Mesodermal cell (in vitro differentiated cells): ENCODE measurements around the gene AJAP1.

Experiments
- H3K27ac ChIP-seq: 2 replicates; pipeline ENCODE4 v1.7.0; 2013; ENCODE audit warnings: mild to moderate bottlenecking, low read depth, low read length, moderate library complexity; ENCODE audit not compliant: severe bottlenecking
- H3K36me3 ChIP-seq: 2 replicates; pipeline ENCODE4 v1.7.1; 2013; ENCODE audit warnings: mild to moderate bottlenecking, low read length, moderate library complexity; ENCODE audit not compliant: control insufficient read depth, insufficient read depth
- H3K4me1 ChIP-seq: one replicate; pipeline ENCODE4 v1.7.1; 2013; ENCODE audit warnings: mild to moderate bottlenecking, low read length; ENCODE audit not compliant: insufficient read depth, control insufficient read depth, poor library complexity, severe bottlenecking
- H3K4me3 ChIP-seq: 2 replicates; pipeline ENCODE4 v1.7.0; 2013; ENCODE audit warnings: low read length, control low read depth, mild to moderate bottlenecking; ENCODE audit not compliant: insufficient read depth, poor library complexity, severe bottlenecking; ENCODE audit errors: extremely low read depth
- H3K9me3 ChIP-seq: 2 replicates; pipeline ENCODE4 v1.7.1; 2013; ENCODE audit warnings: mild to moderate bottlenecking, low read length, moderate library complexity; ENCODE audit not compliant: control insufficient read depth
- WGBS, 2 experiments: methylation state at CpG; one replicate each; pipeline ENCODE4 v1.1.5; 2013; ENCODE audit warnings: missing lambda C conversion rate in 2 of 2; ENCODE audit not compliant: insufficient coverage in 2 of 2; 5-methylcytosine and 5-hydroxymethylcytosine counted together

The AJAP1 gene

DNA sequence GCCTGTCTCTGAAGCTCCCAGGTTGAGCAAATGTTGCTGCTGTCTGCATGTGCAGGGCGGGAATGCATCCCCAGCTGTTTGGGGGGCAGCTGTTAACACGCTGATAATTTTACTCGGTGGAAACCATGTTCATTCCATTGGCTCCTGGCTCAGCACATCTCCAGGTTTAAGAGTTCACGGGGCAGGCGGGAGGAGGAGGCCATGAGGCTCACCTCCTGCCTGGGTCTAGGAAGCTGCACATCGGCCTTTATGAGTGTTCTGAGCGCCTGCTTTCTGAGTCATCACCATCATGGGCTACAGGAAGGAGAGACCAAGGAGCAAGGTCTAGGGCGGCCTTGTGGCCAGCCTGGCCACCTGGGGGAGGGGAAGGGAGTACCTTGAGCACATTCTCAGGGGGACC is 29.7 kb downstream of the AJAP1 start:
- Histone ChIP-seq H3K9me3 (peaks cover 5% of the 10 kb centered on the region), H3K36me3 (no peaks in the 10 kb centered on the region), H3K4me1 (no peaks in the 10 kb centered on the region), H3K27ac (no peak overlapping the region), H3K4me3 (no peak overlapping the region)
- 73 to 74% methylated on average over 7 to 8 of the region's 8 CpGs for WGBS, 2 experiments

DNA sequence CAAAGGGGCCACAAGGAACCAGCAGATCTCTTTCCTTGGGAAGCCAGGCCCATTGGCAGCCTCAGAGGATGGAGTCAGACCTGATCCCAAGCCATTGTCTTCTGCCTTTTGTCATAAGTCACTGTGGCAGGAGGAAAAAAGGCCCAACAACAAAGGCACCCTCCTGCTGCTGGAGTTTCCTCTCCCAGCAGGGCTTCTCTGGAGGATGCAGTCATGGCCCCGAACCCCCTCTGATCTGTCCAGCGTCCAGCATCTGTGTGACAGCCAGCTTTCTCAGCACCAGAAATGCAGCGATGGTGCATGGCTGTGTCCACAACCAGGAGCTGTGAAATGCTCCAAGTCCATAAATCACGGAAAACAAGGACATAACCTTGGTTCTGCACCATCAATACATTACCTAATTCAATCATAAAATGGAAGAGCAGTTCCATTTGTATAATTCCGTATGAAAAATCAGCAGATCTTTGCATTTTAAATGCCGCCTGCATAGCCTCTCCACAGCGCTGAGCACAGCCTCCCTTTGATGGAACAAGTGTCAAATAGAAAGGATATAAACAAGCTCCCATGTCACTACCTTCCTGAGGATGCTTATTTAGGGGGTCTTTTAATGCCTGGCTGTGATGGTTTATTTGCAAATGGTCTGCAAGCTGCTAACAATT is 30.6 kb downstream of the AJAP1 start:
- H3K4me1 ChIP-seq = no peaks in the 10 kb centered on the region
- H3K9me3 ChIP-seq = peaks cover 5% of the 10 kb centered on the region
- H3K36me3 ChIP-seq = no peaks in the 10 kb centered on the region
- no peak overlapping the region for H3K27ac ChIP-seq
- no peak overlapping the region for H3K4me3 ChIP-seq
- 41 to 46% methylated on average over 4 to 5 of the region's 7 CpGs for WGBS, 2 experiments

GRCh38 chr1:4685523-4685865 is 31.1 kb downstream of the AJAP1 start:
- WGBS, 2 experiments = 86 to 87% methylated on average over 6 of the region's 6 CpGs
- Histone ChIP-seq H3K27ac (no peak overlapping the region), H3K36me3 (no peaks in the 10 kb centered on the region), H3K4me3 (no peak overlapping the region), H3K9me3 (no peaks in the 10 kb centered on the region), H3K4me1 (no peaks in the 10 kb centered on the region)

- no peak overlapping the region for H3K4me3 ChIP-seq
- peaks cover 6% of the 10 kb centered on the region for H3K4me1 ChIP-seq
- 88 to 94% methylated on average over 9 of the region's 11 CpGs for WGBS, 2 experiments
- H3K9me3 ChIP-seq = no peaks in the 10 kb centered on the region
- no peaks in the 10 kb centered on the region for H3K36me3 ChIP-seq
- H3K27ac ChIP-seq = no peak overlapping the region
These were observed 33.5 kb downstream of the AJAP1 start for GRCh38 chr1:4687943-4688342.

DNA sequence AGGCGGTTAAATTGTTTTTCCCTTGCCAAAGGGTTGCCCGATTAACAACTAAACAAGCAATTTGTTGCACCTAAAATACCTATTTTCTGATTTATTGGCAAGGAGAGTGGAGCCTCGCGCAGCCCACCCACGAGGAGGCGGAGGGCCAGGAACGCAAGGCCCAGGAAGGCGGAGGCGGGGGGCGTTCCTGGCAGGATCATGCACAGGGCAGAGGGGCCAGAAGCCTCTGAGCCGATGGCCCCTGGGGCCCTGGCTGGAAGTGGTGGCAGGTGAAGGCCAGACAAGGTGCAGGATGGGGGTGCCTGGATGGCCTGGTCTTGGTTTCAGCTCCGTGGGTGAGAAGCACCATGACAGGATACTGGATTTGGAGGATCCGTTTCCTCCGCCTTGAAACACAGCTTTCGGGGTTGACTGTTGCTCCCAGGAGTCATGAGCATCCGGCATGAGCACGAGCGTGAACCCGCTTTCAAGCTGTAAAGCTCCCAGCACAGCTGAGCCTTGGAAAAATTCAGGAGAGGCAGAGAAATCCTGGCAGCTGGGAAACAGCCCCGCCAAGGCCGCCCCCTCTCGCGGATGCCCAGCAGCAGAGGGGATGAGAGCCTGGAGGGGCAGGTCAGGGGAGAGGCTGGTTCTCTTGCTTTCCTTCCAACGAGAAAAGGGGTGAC is 35.0 kb downstream of the AJAP1 start:
- H3K4me1 ChIP-seq = peaks cover 6% of the 10 kb centered on the region
- 91 to 93% methylated on average over 18 to 23 of the region's 24 CpGs for WGBS, 2 experiments
- no peak overlapping the region for H3K4me3 ChIP-seq
- H3K27ac ChIP-seq = no peak overlapping the region
- no peaks in the 10 kb centered on the region for H3K9me3 ChIP-seq
- no peaks in the 10 kb centered on the region for H3K36me3 ChIP-seq

- H3K4me1 ChIP-seq = peaks cover 6% of the 10 kb centered on the region
- H3K9me3 ChIP-seq = no peaks in the 10 kb centered on the region
- H3K36me3 ChIP-seq = no peaks in the 10 kb centered on the region
- no peak overlapping the region for H3K4me3 ChIP-seq
- WGBS, 2 experiments = 87 to 95% methylated on average over 14 to 19 of the region's 19 CpGs
- no peak overlapping the region for H3K27ac ChIP-seq
These were observed 35.7 kb downstream of the AJAP1 start for GRCh38 chr1:4689941-4690635.

GRCh38 chr1:4690951-4691675 is 36.7 kb downstream of the AJAP1 start:
- Histone ChIP-seq H3K4me3 (no peak overlapping the region), H3K36me3 (no peaks in the 10 kb centered on the region), H3K9me3 (no peaks in the 10 kb centered on the region), H3K4me1 (peaks cover 6% of the 10 kb centered on the region), H3K27ac (no peak overlapping the region)
- WGBS, 2 experiments = 87 to 91% methylated on average over 19 of the region's 19 CpGs

GRCh38 chr1:4691766-4692405 is 37.5 kb downstream of the AJAP1 start:
- Histone ChIP-seq H3K4me3 (no peak overlapping the region), H3K4me1 (peaks cover 6% of the 10 kb centered on the region), H3K36me3 (no peaks in the 10 kb centered on the region), H3K27ac (no peak overlapping the region), H3K9me3 (no peaks in the 10 kb centered on the region)
- WGBS, 2 experiments = 94 to 95% methylated on average over 25 of the region's 26 CpGs

- H3K9me3 ChIP-seq = no peaks in the 10 kb centered on the region
- H3K4me3 ChIP-seq = no peak overlapping the region
- H3K4me1 ChIP-seq = peaks cover 6% of the 10 kb centered on the region
- H3K27ac ChIP-seq = no peak overlapping the region
- H3K36me3 ChIP-seq = no peaks in the 10 kb centered on the region
- WGBS, 2 experiments = 94 to 96% methylated on average over 4 to 6 of the region's 6 CpGs
These were observed 38.0 kb downstream of the AJAP1 start for GRCh38 chr1:4692437-4692836.

DNA sequence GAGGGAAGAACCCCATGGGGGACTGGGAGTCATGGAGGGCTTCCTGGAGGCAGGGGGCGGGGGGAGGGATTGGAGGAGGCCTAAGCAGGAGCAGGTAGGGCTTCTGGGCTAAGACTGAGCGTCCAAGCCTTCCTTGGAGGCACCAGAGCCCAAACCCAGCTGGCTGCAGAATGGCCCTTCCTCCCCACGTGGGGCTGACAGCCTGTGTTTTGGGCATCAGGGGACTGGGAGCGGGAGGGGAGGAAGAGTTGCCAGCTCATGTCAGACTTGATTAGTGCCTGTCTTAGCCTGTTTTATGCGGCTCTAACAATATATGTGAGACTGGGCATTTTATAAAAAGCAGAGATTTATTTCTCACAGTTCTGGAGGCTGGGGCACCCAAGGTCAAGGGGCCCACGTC is 38.9 kb downstream of the AJAP1 start:
- no peak overlapping the region for H3K4me3 ChIP-seq
- no peak overlapping the region for H3K27ac ChIP-seq
- H3K9me3 ChIP-seq = no peaks in the 10 kb centered on the region
- WGBS, 2 experiments = 85 to 86% methylated on average over 4 to 6 of the region's 6 CpGs
- peaks cover 6% of the 10 kb centered on the region for H3K4me1 ChIP-seq
- H3K36me3 ChIP-seq = no peaks in the 10 kb centered on the region
